ENCODE data around the gene KCP. TPM values are rescaled to one million over a fixed set of nuclear protein-coding genes. Genes with fewer than 3 reads are reported as not detected.

KCP gene
- total RNA-seq, 5 donors from 2014 or later (not counting 1 experiment from before 2014, with no cell fraction given) = 0.20 to 0.92 (median 0.53) TPM

GRCh38 chr7:128838109-128838779, 72.3 kb downstream of the KCP start:
- POLR2A ChIA-PET = no interaction called here
- no peak for DNase-seq

GRCh38 chr7:128837521-128837921, 73.0 kb downstream of the KCP start:
- ChIA-PET POLR2A (interaction anchor here in 1 of 2 donors (0.5 kb wide), 1 partner anchor 55 kb away, joined by 7 read pairs; no protein-coding TSS in a partner anchor), CTCF (no interaction called here)
- Mint-ChIP-seq H3K27ac (no peak overlapping the region), H3K27me3 (no peaks in the 10 kb centered on the region), H3K9me3 (no peaks in the 10 kb centered on the region), H3K36me3 (no peaks in the 10 kb centered on the region), H3K4me3 (no peak overlapping the region), H3K4me1 (peaks cover 0 to 1% (median 0%) of the 10 kb centered on the region in 3 donors)
- H3K36me3 ChIP-seq (ENCODE audit: control insufficient read depth in 2 of 2, extremely low read depth in 1 of 2, insufficient read depth in 1 of 2, low read length in 1 of 2) = no peaks in the 10 kb centered on the region
- no peaks in the 10 kb centered on the region for H3K9me3 ChIP-seq
- peaks cover 0 to 17% of the 10 kb centered on the region in 2 experiments for H3K27me3 ChIP-seq (replicated peaks in 1 of 2; ENCODE audit: control insufficient read depth in 2 of 2, extremely low read depth in 1 of 2, insufficient read depth in 2 of 2, low read length in 1 of 2)
- ATAC-seq (replicated peaks in 1 of 4) (no peak), DNase-seq (no peak)
- H3K4me3 ChIP-seq (ENCODE audit: control insufficient read depth in 1 of 2, extremely low read depth in 1 of 2, low read length in 1 of 2) = no peak overlapping the region
- 89% methylated on average over 13 of the region's 16 CpGs for WGBS (ENCODE audit: insufficient coverage)
- no peak overlapping the region for H3K27ac ChIP-seq (ENCODE audit: low read length)
- peaks cover 0 to 6% of the 10 kb centered on the region in 2 experiments for H3K4me1 ChIP-seq (ENCODE audit: control insufficient read depth in 1 of 2, extremely low read depth in 1 of 2, insufficient read depth in 2 of 2, low read length in 2 of 2)

More at GRCh38 chr7:128838109-128838779, 72.3 kb downstream of the KCP start:
- no peak for ATAC-seq (replicated peaks in 1 of 4)
- WGBS (ENCODE audit: insufficient coverage) = 86% methylated on average over 19 of the region's 22 CpGs
- CTCF ChIA-PET = no interaction called here
- Histone ChIP-seq H3K27me3 (replicated peaks in 1 of 2; ENCODE audit: control insufficient read depth in 2 of 2, extremely low read depth in 1 of 2, insufficient read depth in 2 of 2, low read length in 1 of 2) (peaks cover 0 to 12% of the 10 kb centered on the region in 2 experiments), H3K36me3 (ENCODE audit: control insufficient read depth in 2 of 2, extremely low read depth in 1 of 2, insufficient read depth in 1 of 2, low read length in 1 of 2) (no peaks in the 10 kb centered on the region), H3K4me1 (ENCODE audit: control insufficient read depth in 1 of 2, extremely low read depth in 1 of 2, insufficient read depth in 2 of 2, low read length in 2 of 2) (peaks cover 0 to 6% of the 10 kb centered on the region in 2 experiments), H3K27ac (ENCODE audit: low read length) (no peak overlapping the region), H3K4me3 (ENCODE audit: control insufficient read depth in 1 of 2, extremely low read depth in 1 of 2, low read length in 1 of 2) (no peak overlapping the region), H3K9me3 (no peaks in the 10 kb centered on the region)
- Mint-ChIP-seq H3K9me3 (no peaks in the 10 kb centered on the region), H3K4me3 (no peak overlapping the region), H3K27ac (no peak overlapping the region), H3K27me3 (no peaks in the 10 kb centered on the region), H3K4me1 (peaks cover 0 to 1% (median 0%) of the 10 kb centered on the region in 3 donors), H3K36me3 (no peaks in the 10 kb centered on the region)

GRCh38 chr7:128836729-128837348, 73.7 kb downstream of the KCP start:
- DNase-seq (no peak), ATAC-seq (replicated peaks in 1 of 4) (no peak)
- no peak overlapping the region for H3K27ac Mint-ChIP-seq
- 93% methylated on average over 3 of the region's 14 CpGs for WGBS (ENCODE audit: insufficient coverage)
- Histone ChIP-seq H3K4me1 (ENCODE audit: control insufficient read depth in 1 of 2, extremely low read depth in 1 of 2, insufficient read depth in 2 of 2, low read length in 2 of 2) (peaks cover 0 to 6% of the 10 kb centered on the region in 2 experiments), H3K27me3 (replicated peaks in 1 of 2; ENCODE audit: control insufficient read depth in 2 of 2, extremely low read depth in 1 of 2, insufficient read depth in 2 of 2, low read length in 1 of 2) (peaks cover 0 to 24% of the 10 kb centered on the region in 2 experiments), H3K36me3 (ENCODE audit: control insufficient read depth in 2 of 2, extremely low read depth in 1 of 2, insufficient read depth in 1 of 2, low read length in 1 of 2) (no peaks in the 10 kb centered on the region), H3K4me3 (ENCODE audit: control insufficient read depth in 1 of 2, extremely low read depth in 1 of 2, low read length in 1 of 2) (no peak overlapping the region), H3K27ac (ENCODE audit: low read length) (no peak overlapping the region), H3K9me3 (no peaks in the 10 kb centered on the region)
- H3K4me1 Mint-ChIP-seq = peaks cover 0 to under 1% (median 0%) of the 10 kb centered on the region in 3 donors
- H3K36me3 Mint-ChIP-seq = no peaks in the 10 kb centered on the region
- H3K4me3 Mint-ChIP-seq = no peak overlapping the region
- H3K27me3 Mint-ChIP-seq = no peaks in the 10 kb centered on the region
- CTCF ChIA-PET = no interaction called here
- POLR2A ChIA-PET = interaction anchor here in 1 of 2 donors (0.5 kb wide), 1 partner anchor 56 kb away, joined by 7 read pairs; no protein-coding TSS in a partner anchor
- H3K9me3 Mint-ChIP-seq = no peaks in the 10 kb centered on the region

GRCh38 chr7:128835790-128836641, 74.5 kb downstream of the KCP start:
- WGBS (ENCODE audit: insufficient coverage) = 76% methylated on average over 11 of the region's 14 CpGs
- H3K27me3 Mint-ChIP-seq = peaks cover 0 to 7% of the 10 kb centered on the region in 2 donors
- Histone ChIP-seq H3K9me3 (no peaks in the 10 kb centered on the region), H3K36me3 (ENCODE audit: control insufficient read depth in 2 of 2, extremely low read depth in 1 of 2, insufficient read depth in 1 of 2, low read length in 1 of 2) (no peaks in the 10 kb centered on the region), H3K27ac (ENCODE audit: low read length) (no peak overlapping the region), H3K4me1 (ENCODE audit: control insufficient read depth in 1 of 2, extremely low read depth in 1 of 2, insufficient read depth in 2 of 2, low read length in 2 of 2) (peaks cover 0 to 13% of the 10 kb centered on the region in 2 experiments), H3K27me3 (replicated peaks in 1 of 2; ENCODE audit: control insufficient read depth in 2 of 2, extremely low read depth in 1 of 2, insufficient read depth in 2 of 2, low read length in 1 of 2) (peaks cover 0 to 27% of the 10 kb centered on the region in 2 experiments), H3K4me3 (ENCODE audit: control insufficient read depth in 1 of 2, extremely low read depth in 1 of 2, low read length in 1 of 2) (no peak overlapping the region)
- ATAC-seq (replicated peaks in 1 of 4) (no peak), DNase-seq (no peak)
- ChIA-PET POLR2A (no interaction called here), CTCF (no interaction called here)
- H3K9me3 Mint-ChIP-seq = no peaks in the 10 kb centered on the region
- no peaks in the 10 kb centered on the region for H3K36me3 Mint-ChIP-seq
- no peak overlapping the region for H3K4me3 Mint-ChIP-seq
- H3K4me1 Mint-ChIP-seq = peaks cover 0 to 7% (median 3%) of the 10 kb centered on the region in 3 donors
- H3K27ac Mint-ChIP-seq = no peak overlapping the region

- no peak overlapping the region for H3K27ac Mint-ChIP-seq
- Histone ChIP-seq H3K27me3 (replicated peaks in 1 of 2; ENCODE audit: control insufficient read depth in 2 of 2, extremely low read depth in 1 of 2, insufficient read depth in 2 of 2, low read length in 1 of 2) (peaks cover 0 to 32% of the 10 kb centered on the region in 2 experiments), H3K36me3 (ENCODE audit: control insufficient read depth in 2 of 2, extremely low read depth in 1 of 2, insufficient read depth in 1 of 2, low read length in 1 of 2) (no peaks in the 10 kb centered on the region), H3K4me1 (ENCODE audit: control insufficient read depth in 1 of 2, extremely low read depth in 1 of 2, insufficient read depth in 2 of 2, low read length in 2 of 2) (peaks cover 2 to 20% of the 10 kb centered on the region in 2 experiments), H3K27ac (ENCODE audit: low read length) (no peak overlapping the region), H3K9me3 (no peaks in the 10 kb centered on the region), H3K4me3 (ENCODE audit: control insufficient read depth in 1 of 2, extremely low read depth in 1 of 2, low read length in 1 of 2) (no peak overlapping the region)
- H3K4me1 Mint-ChIP-seq = peaks cover 5 to 12% (median 9%) of the 10 kb centered on the region in 3 donors
- ChIA-PET CTCF (interaction anchor here (0.6 to 0.8 kb wide), 2 partner anchors 12 to 1401 kb away, joined by 3 read pairs; no protein-coding TSS in a partner anchor), POLR2A (no interaction called here)
- no peak overlapping the region for H3K4me3 Mint-ChIP-seq
- no peak for ATAC-seq (replicated peaks in 1 of 4)
- WGBS (ENCODE audit: insufficient coverage) = 91% methylated on average over 12 of the region's 16 CpGs
- no peaks in the 10 kb centered on the region for H3K9me3 Mint-ChIP-seq
- no peak for DNase-seq
- peaks cover 5 to 12% of the 10 kb centered on the region in 2 donors for H3K27me3 Mint-ChIP-seq
- H3K36me3 Mint-ChIP-seq = no peaks in the 10 kb centered on the region
Measured at GRCh38 chr7:128835231-128835751, 75.2 kb downstream of the KCP start.

GRCh38 chr7:128833946-128834325, 76.6 kb downstream of the KCP start:
- no peak overlapping the region for H3K4me3 Mint-ChIP-seq
- CTCF ChIA-PET = no interaction called here
- ATAC-seq (replicated peaks in 1 of 4) = no peak
- no CpG with 5 or more reads among the region's 4 CpGs for WGBS (ENCODE audit: insufficient coverage)
- H3K27me3 ChIP-seq (replicated peaks in 1 of 2; ENCODE audit: control insufficient read depth in 2 of 2, extremely low read depth in 1 of 2, insufficient read depth in 2 of 2, low read length in 1 of 2) = peaks cover 0 to 42% of the 10 kb centered on the region in 2 experiments
- H3K27ac ChIP-seq (ENCODE audit: low read length) = no peak overlapping the region
- H3K36me3 ChIP-seq (ENCODE audit: control insufficient read depth in 2 of 2, extremely low read depth in 1 of 2, insufficient read depth in 1 of 2, low read length in 1 of 2) = no peaks in the 10 kb centered on the region
- POLR2A ChIA-PET = interaction anchor here in 1 of 2 donors (0.6 kb wide), 1 partner anchor 48 kb away, joined by 3 read pairs; no protein-coding TSS in a partner anchor
- H3K9me3 ChIP-seq = no peaks in the 10 kb centered on the region
- no peak for DNase-seq
- H3K27ac Mint-ChIP-seq = no peak overlapping the region
- peaks cover 12 to 18% (median 15%) of the 10 kb centered on the region in 3 donors for H3K4me1 Mint-ChIP-seq
- peaks cover 13 to 21% of the 10 kb centered on the region in 2 donors for H3K27me3 Mint-ChIP-seq
- no peaks in the 10 kb centered on the region for H3K9me3 Mint-ChIP-seq
- no peak overlapping the region for H3K4me3 ChIP-seq (ENCODE audit: control insufficient read depth in 1 of 2, extremely low read depth in 1 of 2, low read length in 1 of 2)
- peaks cover 2 to 29% of the 10 kb centered on the region in 2 experiments for H3K4me1 ChIP-seq (ENCODE audit: control insufficient read depth in 1 of 2, extremely low read depth in 1 of 2, insufficient read depth in 2 of 2, low read length in 2 of 2)
- no peaks in the 10 kb centered on the region for H3K36me3 Mint-ChIP-seq
